Measurements from ENCODE around the gene SHCBP1L. TPM values are rescaled to one million over a fixed set of nuclear protein-coding genes. Genes with fewer than 3 reads are reported as not detected.

The SHCBP1L gene
- total and polyA plus RNA-seq, 9 of the 15 experiments (the other 6 are each of a cell fraction or from before 2014, with no cell fraction given): not detected

DNA sequence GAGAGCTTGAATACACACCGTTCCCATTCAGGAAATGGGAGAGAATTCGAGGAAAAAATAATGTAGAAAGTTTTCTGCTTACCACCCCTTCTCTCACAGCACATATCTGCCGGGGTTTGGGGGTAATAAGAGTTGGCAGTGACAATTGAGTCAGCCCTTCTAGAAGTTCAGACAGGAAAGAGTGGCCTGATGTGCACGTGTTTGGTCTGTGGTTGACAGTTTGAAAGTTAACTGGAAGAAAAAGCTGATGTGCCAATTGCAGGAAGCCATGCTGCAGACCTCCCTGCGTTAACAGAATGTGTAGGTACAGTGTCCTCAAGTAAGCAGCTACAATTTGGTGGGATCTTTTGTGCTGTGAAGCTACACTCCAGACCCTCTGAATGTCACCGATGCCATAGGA lies 63.0 kb downstream of the SHCBP1L start:
- Histone ChIP-seq H4K20me1 (replicated peaks; ENCODE audit: control insufficient read depth, insufficient read depth, low read length) (peaks cover 8% of the 10 kb centered on the region; the same call in 1 of the 2 replicates), H3K36me3 (ENCODE audit: control insufficient read depth, insufficient read depth, low read length) (peaks cover 42% of the 10 kb centered on the region), H3K4me3 (no peak overlapping the region), H3K27me3 (ENCODE audit: control insufficient read depth in 2 of 2, insufficient read depth in 2 of 2, low read length in 2 of 2) (no peaks in the 10 kb centered on the region), H2AFZ (ENCODE audit: low read depth, low read length) (no peak overlapping the region), H3K27ac (ENCODE audit: extremely low read depth, low read depth, low read length) (no peak overlapping the region), H3K4me1 (replicated peaks in 1 of 2; ENCODE audit: control insufficient read depth in 2 of 2, insufficient read depth in 2 of 2, low read length in 2 of 2) (no peaks in the 10 kb centered on the region), H3K9ac (ENCODE audit: insufficient read depth in 1 of 2, low read depth in 2 of 2, low read length in 2 of 2) (no peak overlapping the region), H3K9me3 (replicated peaks; ENCODE audit: control insufficient read depth, insufficient read depth, low read depth, low read length) (no peaks in the 10 kb centered on the region), H3K79me2 (ENCODE audit: control insufficient read depth, insufficient read depth, low read length) (no peaks in the 10 kb centered on the region), H3K9me1 (ENCODE audit: control insufficient read depth, insufficient read depth, low read length) (no peaks in the 10 kb centered on the region), H3K4me2 (ENCODE audit: insufficient read depth, low read length) (no peak overlapping the region)
- TF ChIP-seq L3MBTL2 (IDR thresholded peaks at IDR 0.05): peak; percentile 44
- TF ChIP-seq, protein P1, sequence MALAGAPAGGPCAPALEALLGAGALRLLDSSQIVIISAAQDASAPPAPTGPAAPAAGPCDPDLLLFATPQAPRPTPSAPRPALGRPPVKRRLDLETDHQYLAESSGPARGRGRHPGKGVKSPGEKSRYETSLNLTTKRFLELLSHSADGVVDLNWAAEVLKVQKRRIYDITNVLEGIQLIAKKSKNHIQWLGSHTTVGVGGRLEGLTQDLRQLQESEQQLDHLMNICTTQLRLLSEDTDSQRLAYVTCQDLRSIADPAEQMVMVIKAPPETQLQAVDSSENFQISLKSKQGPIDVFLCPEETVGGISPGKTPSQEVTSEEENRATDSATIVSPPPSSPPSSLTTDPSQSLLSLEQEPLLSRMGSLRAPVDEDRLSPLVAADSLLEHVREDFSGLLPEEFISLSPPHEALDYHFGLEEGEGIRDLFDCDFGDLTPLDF (CRISPR knock-in tag; IDR thresholded peaks at IDR 0.05): no peak
- DNase-seq (ENCODE audit: extremely low read depth in 1 of 4, low spot score in 3 of 4): peak in 2 of 4 experiments; percentile 16 to 24
- CTCF ChIA-PET (ENCODE audit: low intra/inter-chr PET ratio): no interaction called here
- peak; percentile 21 for ATAC-seq
- TSS peak; percentile 3 for BruUV-seq (replicated peaks)
- in situ Hi-C loops (cut with MboI): no loop called here
- WGBS (ENCODE audit: insufficient coverage, low coverage, missing lambda C conversion rate): 47% methylated on average over 6 of the region's 6 CpGs
- intact Hi-C loops (cut with micrococcal nuclease): loop anchor here (5.0 kb wide), 1 partner anchor 38 kb away; no protein-coding TSS in a partner anchor
- POLR2A ChIA-PET: interaction anchor here (0.7 to 3.6 kb wide), 8 partner anchors 9 to 88 kb away, joined by 3 to 19 read pairs (median 4); no protein-coding TSS in a partner anchor
- no peak for FAIRE-seq

All from K562 (cell line).